HG02852 (cell line): ENCODE data around the gene C3orf52.
"Not testable (repeated sequence)": the region's sequence is repeated elsewhere in the genome, so short reads cannot be mapped to it uniquely, and the experiment has no call there.

Source experiments
- ATAC-seq: cut with Tn5 transposase; IDR thresholded peaks from one replicate; pipeline ENCODE4 v1.9.1; 2021; ENCODE audit warnings: mild to moderate bottlenecking, moderate library complexity; ENCODE audit not compliant: unreplicated experiment

C3orf52 gene, protein sequence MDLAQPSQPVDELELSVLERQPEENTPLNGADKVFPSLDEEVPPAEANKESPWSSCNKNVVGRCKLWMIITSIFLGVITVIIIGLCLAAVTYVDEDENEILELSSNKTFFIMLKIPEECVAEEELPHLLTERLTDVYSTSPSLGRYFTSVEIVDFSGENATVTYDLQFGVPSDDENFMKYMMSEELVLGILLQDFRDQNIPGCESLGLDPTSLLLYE

DNA sequence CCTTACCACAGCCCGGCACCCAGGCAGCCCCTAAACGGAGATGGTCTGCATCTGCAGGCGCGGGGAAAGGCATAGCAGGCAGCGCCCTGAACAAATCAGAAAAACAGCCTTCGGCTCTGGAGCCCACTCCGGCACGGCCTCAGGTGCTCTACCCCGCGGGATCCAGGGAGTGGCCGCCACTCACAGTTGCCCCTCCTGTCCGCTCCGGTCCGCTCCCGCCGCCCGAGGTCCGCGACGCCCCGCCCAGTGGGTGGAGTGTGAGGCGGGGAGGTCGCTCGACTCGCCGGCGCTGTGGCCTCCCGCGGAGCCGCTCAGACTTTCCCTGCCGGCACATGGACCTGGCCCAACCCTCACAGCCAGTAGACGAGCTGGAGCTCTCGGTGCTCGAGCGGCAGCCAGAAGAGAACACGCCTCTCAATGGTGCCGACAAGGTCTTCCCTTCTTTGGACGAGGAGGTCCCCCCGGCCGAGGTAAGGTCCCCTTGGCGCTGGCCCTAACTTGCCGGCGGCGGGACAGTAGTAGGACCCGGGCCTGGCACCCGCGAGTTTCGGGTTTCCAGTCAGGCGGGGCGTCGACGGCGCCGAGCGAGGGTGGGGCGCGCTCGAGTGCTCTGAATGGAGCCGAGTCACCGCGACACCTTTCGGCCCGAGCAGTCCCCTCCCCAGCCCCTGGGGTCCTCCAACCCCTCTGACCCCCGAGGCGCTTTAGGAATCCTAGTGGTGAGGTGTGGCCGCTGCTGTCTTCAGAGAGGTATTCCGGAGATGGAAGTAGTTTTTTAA lies at the start of gene C3orf52:
Gene C3orf52, plus strand, starts transcription at position 314 of the 779 bp plus-strand sequence. Its CDS starts 19 bp downstream, at position 333.
- peak; percentile 91 for ATAC-seq

DNA sequence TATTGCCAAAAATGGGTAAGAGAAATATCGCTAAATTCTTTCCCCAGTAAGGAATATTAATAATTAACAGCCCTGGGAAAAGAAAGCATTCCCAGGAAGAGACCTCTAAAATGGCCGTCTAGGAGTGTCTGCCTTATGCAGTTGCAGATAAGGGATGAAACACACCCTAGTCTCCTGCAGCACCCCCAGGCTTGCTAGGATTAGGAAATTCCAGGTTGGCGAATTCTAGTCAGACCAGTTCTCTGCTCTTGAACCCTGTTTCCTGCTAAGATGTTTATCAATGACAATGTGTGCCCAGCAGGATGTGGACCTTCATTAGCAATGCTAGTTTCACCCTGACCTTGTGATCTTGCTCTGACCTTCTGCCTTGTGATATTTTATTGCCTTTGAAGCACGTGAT lies 49.0 kb upstream of the C3orf52 start:
- not testable (repeated sequence) for ATAC-seq

DNA sequence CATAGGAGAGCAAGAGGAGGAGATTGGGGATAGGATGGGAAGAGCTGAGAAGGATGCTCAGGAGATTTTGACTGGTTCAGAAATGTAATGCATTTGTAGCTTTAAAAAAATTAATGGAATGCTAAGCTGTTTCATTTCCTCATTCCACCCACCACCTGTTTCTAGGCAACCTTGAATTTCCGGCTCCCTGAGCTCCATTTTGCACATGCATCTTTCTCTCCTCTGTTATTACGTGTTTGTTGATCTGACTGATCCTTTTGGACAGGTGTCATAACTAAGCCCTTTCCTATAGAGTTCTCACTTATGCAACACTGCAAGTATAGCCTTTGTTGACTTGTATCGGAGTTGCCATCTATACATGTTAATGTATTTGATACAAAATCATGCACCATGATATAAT lies 47.3 kb upstream of the C3orf52 start:
- peak; percentile 53 for ATAC-seq

DNA sequence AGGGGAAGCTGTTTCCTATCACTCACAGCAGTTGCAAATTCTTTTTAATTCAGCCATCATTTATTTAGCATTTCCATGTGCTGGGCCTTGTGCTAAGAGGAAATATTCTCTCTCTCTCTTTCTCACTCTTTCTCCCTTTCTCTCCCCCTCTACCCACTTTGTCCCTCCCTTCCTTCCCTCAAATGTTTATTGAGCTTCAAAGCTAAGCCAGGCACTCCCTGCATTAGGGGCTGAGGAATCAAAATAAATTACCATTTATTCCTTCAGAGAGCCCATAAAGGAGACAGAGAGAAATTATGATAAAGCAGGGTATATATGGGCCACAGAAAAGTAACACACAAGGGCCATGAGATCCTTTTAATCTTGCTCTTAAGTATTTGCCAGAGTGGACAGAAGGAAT lies 44.9 kb upstream of the C3orf52 start:
- ATAC-seq: no peak

DNA sequence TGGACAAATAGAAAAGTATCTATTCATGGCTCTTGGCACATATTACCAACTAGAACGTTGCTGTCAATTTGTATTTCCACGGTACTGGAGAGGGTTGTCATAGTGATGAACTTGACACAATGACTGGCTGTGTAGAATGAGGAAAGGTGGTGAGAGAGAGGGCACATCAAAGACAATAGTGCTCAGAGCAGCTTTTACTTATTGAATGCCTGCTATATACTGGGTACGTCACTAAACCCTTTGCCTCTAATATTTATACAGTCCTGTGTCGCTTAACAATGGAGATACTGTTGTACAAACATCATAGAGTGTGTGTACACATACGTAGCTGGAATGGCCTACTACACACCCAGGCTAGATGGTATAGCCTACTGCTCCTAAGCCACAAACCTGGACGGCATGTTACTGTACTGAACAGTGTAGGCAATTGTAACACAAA lies 43.3 kb upstream of the C3orf52 start:
- ATAC-seq: no peak

DNA sequence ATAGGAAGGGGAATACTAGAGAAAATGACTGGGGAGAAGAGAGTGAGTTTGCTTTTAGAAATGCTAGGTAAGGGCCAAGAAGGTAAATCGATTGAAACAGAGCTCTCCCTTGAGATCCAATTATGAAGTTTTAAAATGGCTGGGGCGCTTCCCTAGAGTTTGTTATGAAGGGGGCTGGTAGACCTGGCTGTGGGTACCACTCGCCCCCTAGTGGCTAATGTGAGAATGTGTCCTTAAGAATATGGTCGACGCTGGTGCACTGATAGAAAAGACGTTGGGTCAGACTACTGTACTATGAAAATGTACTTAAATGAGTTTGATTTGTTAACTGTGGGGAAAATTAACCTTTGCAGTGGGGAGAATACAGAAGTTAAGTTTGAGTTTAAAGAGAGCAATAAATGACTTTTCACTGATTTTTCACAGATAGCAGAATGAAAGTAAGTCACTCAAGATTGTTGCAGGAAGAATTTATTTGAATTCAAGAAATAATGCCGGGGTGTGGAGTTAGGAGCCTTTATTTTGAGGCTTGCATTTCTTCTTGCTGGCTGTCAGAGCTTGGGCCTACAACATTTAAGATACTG lies 42.5 kb upstream of the C3orf52 start:
- ATAC-seq: peak; percentile 93

DNA sequence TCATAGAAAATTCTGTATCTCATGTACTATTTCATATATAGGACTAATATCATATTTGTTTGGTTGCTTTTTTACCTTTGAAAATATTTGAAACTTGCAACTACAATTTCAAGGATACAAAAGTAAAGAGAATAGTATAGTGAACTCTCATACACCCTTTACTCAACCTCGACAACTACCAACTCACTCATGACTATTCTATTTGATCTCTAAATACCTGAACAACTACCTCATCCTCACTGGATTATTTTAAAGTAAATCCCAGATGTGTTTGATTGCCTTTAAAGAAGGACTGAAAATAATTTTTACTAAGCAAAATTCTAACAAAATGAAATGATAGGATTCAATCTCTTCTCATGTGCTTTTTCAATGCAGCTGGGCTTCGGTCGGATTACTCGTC lies 39.6 kb upstream of the C3orf52 start:
- ATAC-seq: no peak

DNA sequence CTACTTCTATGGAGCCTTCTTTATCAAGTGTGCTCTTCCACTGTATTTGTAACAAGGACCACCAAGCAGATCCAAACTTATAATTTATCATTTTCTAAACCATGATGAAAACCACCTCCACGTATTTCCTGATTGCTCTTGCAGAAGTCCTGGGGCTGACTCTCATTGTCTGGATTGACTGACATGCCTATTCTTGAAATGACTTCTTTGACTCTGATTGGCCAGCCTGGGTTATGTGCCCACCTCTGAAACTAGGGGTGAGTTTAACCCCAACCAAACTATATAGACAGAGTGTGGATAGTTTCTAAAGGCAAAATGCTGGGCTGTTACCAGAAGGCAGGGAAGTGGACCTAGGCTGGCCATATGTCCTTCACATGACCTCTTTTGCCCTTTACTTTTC lies 38.9 kb upstream of the C3orf52 start:
- no peak for ATAC-seq

DNA sequence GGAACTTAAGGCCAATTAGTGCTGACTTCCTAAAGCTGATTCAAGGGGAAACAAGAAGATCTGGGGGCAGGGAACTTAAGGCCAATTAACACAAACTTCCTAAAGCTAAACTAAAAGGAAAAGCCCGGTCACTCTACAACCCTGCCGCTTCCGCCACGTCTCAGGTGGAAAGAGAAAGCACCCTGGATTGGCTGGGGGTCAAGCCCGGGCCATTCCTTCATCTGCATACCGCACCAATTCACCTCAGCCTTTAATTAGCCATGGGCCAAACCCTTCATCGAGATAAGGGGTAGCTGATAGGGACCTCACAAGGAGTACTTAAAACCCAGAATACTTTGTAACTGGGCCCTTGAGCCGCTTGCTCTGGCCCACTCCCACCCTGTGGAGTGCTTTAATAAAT lies 37.3 kb upstream of the C3orf52 start:
- no peak for ATAC-seq

DNA sequence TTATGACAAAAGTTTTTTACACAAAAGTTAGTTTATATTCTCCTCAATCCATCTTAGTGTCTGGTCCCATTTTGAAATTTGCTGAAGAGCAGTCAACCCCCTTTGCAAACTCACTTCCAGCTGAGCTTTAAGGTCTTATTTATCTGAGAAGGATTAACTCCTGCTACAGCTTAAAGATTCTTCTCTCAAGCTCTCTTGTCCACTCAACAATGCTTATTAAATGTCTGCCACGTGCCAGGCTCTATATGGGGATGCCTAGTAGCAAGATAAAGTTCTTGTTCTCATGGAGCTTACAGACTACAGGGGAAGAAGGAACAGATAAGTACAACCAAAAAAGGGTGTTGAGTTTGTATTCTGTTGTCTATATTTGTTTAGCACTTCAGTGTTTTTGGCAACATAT lies 33.0 kb upstream of the C3orf52 start:
- no peak for ATAC-seq

DNA sequence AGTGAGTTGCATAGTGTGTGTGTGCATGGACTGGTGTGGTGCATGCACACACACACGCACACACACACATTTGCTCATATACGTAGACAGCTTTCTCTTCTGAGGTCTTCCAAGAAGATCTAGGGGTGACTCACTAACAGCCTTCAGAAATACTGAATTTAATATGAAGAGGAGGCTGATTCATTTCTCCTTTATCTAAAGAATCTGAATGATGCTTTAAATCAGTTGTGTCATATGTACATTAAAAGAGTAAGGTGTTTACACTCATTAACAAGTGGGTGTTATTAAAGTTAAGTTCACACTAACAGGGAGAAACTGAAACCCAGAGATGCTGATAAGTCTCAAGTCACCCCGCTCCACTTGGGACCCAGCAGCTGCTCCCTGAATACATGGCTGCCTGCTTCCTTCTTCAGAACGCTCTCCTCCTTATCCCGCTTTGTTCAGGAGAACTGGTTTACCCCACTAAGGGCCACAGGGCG lies 29.7 kb upstream of the C3orf52 start:
- no peak for ATAC-seq

DNA sequence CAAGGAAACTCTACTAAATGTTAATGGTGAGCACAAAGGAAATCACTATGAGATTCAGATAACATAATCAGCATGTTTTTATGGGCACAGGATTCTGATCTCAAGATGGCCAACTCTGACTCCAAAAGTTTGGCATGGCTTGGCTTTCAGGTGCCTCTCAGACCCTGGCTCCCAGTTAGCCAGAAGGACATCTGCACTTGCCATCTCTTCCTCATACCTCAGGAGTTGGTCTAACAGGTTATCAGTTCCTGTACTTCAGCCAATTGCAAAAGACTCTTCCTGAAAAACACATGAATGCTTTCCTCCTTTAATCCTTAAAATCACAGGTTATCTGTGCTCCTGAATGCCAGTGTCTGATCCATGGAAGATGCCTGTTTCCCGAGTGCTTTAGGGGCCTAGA lies 26.7 kb upstream of the C3orf52 start:
- ATAC-seq: no peak

DNA sequence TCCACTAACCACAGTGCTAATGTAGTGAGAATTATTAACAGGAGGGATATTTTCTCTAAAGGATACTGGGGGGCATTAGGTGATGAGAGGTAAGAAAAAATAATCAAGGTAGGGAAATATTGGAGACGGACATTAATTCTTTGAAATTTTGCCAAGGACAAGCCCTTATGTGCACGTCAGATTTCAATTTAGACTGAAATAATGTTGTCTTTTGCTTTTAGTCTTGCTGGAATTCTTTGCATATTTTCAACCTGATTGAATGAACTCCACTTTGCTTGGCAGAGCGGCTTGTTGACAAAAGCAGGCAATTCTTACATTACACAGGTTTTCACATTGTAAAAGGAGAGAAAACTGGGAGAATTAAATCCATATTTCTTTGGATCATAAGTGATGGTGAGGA lies 25.0 kb upstream of the C3orf52 start:
- ATAC-seq: no peak

DNA sequence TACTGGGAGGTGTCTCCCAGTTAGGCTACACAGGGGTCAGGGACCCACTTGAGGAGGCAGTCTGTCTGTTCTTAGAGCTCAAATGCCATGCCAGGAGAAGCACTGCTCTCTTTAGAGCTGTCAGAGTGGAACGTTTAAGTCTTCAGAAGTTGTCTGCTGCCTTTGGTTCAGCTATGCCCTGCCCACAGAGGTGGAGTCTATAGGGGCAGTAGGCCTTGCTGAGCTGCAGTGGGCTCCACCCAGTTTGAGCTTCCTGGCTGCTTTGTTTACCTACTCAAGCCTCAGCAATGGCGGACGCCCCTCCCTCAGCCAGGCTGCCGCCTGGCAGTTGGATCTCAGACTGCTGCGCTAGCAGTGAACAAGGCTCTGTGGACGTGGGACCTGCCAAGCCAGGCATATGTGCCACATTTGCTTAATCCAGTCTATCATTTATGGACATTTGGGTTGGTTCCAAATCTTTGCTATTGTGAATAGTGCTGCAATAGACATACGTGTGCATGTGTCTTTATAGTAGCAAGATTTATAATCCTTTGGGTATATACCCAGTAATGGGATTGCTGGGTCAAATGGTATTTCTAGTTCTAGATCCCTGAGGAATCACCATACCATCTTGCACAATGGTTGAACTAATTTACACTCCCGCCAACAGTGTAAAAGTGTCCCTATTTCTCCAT lies 13.7 kb upstream of the C3orf52 start:
- not testable (repeated sequence) for ATAC-seq

DNA sequence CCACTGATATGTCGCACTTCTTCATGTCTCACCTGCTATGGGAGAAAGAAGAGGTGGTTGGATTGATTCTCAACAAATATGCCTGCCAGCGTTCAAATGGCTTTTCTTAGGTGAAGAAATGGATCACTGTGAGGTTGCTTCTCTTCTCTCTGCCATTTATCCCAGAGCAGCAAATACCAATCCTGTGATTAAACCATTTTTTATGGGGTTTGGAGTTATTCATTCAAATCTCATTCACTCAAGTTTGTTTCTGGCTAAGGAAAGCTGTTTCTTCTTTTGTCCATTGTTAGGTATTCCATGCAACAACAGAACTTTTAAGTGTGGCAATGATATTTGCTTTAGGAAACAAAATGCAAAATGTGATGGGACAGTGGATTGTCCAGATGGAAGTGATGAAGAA lies 12.2 kb upstream of the C3orf52 start:
- no peak for ATAC-seq

DNA sequence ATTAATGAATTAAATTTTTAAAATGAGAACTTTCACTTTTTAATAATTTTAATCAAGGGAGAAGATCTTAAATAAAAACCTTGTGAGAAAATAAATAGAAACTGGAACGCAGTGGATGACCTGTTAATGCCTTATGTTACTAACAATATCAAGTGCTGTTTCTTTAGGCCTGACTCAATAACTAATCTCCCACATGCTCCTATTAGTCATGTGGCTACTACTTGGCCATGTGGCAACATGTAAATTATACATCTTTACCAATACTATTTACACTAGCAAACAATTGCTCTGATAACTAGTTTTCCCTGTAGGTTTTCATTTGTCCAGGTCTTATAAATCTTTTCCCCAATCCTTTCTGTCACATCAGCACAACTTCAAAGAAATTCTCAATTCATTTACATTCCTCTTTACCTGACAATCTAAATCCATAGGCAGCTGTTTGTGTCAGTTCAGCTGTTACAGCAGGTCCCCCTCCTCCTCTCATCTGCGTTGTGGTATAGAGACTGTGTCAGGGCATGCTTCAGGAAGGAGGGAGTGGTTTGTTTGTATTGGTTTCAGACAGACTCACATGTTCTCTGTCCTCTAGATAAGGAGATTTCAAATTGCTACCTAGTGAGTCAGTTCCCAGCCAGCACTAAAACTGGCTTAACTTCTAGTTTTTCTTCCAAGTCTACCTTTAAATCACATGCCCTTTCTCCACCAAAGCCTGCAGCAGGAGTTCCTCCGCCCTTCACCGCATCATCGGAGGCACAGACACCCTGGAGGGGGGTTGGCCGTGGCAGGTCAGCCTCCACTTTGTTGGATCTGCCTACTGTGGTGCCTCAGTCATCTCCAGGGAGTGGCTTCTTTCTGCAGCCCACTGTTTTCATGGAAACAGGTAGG lies 11.3 kb upstream of the C3orf52 start:
- peak; percentile 89 for ATAC-seq

DNA sequence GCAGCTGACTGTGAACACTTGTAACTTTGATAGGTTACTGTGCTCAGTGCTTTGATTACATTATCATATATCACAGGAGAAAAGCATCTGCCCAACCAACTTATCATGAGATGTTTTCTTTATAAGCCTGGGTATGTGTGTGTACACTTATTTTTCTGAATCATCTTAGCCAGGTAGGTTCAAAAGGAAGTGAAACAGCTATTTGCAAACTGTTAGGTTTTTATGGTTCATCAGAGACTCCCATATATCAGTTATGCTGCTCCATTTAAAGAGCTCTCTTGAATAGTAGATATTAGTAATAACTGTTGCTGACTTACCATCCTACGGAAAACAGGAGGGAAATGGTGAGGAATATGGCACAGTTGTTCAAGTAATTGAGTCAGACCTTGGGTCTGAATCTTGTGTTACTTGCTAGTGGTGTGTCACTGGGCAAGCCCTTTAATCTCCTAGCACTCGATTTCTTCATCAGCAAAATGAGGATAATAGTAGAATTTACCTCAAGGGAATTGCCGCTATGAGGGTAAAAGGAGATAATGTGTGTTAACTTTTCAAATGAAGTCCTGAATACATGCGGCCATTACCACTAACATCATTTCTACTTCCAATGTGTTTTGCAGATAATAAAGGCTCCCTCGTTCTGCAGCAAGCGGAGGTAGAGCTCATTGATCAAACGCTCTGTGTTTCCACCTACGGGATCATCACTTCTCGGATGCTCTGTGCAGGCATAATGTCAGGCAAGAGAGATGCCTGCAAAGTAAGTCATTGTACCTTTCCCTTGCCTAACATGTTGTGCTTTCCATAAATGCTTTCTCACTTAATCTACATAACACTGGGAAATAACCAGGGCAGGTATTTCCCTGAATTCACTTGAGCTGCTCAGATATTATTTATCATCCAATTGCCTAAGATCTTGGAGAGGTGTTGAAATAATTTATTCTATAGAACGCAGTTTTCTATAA lies 7.8 kb upstream of the C3orf52 start:
- ATAC-seq: no peak

DNA sequence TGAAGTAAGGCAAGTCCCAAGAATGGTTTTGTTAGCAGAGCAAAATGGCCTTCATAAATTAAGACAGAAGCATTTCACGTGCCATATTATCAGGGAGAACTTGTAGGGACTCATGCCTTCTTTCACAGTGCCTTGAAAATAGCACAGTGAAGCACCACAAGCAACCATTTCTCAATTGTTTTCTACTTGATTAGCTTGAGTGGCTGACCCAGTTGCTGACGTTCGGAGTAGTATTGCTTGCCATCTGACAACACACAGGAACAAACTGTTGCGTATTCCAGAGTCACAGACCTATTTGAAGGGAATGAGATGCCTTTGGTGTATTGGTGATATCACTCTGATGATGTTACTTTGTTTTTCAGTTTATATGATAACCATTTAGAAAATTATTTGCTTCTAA lies 3.0 kb upstream of the C3orf52 start:
- ATAC-seq: no peak

DNA sequence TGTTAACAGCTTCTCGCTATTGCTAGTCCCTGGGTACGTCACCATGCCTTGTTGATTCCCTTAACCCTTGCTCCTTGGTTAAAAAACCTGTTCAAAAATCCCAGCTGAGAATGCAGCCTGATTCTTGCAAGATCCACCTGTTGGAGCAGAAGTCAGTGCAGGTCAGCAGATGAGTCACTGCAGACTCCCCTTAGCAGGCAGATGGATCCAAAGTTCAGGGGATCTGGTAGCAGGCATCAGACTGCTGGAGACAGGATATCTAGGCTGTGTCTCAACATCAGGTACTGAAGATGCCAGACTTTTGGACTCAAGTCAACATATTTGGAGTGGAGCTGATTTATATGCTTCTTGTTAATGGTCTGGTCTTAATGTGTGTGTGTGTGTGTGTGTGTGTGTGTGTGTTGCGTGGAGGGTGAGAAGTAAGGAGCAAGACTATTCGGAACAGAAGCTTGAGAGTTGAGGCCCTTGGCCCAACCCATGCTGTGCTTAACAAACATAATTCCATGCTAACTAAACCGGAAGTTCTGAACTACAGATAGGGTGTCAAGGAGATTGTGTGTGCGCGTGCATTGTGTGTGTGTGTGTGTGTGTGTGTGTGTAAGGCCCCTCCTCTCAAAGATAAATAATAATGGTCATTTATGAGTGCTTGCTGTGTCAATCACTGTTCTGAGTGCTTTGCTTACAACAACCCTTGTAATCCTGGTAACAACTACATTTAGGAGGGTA lies 1.0 kb upstream of the C3orf52 start:
- no peak for ATAC-seq
